T-helper 22 cell (primary cell): ENCODE data around the gene EPS8L3.

Source experiments
- DNase-seq: peaks from one replicate; pipeline ENCODE4 v3.0.0-alpha.2; 2020; ENCODE audit warnings: low read depth

Gene EPS8L3

GRCh38 chr1:109793089-109793485, 29.4 kb upstream of the EPS8L3 start:
- DNase-seq: no peak

GRCh38 chr1:109792056-109792831, 28.5 kb upstream of the EPS8L3 start:
- DNase-seq: no peak

- DNase-seq: no peak
These were observed 27.8 kb upstream of the EPS8L3 start for GRCh38 chr1:109791495-109792043.

DNA sequence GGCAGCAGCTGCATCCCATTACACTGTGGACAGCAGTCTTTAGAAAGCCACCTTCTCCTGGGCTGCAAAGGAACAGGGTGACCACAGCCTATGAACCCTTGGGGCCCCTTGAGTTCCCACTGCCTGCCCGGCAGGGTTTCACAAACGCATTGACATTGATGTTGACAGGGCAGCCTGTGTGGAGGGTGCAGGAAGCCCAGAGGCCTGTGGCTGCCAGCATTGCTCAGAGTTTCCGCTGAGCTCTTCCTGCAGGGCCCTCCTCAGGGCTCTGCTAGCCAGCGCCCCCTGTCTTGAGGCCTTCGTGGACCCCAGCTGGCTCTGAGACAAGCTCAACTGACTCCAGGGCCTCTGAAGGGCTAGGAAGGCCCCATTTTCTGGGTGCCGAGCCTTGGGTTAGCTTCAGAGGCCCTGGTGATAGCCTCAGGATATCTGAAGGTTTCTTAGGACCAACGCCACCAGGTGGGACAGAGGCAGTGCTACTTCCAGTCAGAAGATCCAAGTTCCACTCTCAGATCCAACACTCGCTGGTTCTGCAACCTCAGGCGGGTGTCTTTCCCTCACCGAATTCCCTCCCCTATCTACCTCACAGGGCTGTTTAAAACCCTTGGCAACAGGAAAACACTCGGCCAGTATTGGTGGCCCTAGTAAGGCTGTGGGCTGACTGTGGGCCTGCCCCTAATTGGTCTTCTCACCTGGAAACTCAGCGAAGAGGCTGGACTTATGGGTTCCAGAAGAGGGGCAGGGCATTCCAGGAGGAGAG, 27.2 kb upstream of the EPS8L3 start:
- peak; percentile 48 for DNase-seq

DNA sequence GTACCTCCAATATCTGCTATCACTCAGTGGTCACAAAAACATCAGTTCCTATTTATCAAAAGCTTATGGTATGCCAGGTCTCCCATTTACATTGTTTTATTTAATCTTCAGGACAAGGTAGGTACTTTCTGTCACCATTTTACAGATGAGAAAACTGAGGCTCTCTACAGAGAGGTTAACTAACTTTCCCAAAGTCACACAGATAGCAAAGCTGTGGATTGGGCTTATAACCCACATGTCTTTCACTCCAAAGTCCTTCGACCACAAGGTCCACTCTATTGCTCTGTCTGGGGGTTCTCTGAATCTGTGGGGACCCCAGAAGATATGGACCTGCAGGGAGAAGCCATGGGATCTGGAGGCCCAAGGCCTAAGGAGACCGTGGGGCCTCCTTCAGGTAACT, 26.6 kb upstream of the EPS8L3 start:
- DNase-seq: no peak

DNA sequence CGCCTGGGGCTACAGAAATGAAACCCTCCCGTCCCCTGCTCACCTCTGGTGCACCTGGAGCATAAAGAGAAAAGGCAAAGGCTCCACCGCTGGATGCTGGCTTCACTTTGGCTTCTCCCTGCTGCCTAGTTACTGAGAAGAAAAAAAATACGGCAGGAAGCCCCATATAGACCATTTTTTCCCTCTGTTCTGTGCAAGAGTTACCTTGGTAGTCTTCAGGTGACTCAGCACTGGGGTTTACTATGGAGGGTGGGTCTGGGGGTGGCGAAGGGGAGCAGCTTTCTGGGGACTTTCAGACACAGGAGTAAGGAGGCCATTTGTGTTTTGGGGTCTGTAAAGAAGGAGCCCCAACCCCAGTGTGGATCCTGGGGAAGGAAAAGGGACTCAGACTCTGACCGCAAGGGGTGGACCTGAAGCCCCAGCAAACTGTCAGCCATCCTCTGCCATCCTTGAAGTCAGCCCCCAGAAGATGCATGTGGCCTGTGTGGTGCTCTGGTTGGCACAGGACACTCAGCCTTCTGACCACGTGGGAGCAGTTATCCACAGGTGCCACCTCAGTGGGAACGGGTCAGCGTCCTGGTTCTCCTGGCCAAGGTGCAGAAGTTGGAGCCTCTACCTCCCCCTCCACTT, 25.9 kb upstream of the EPS8L3 start:
- no peak for DNase-seq

DNA sequence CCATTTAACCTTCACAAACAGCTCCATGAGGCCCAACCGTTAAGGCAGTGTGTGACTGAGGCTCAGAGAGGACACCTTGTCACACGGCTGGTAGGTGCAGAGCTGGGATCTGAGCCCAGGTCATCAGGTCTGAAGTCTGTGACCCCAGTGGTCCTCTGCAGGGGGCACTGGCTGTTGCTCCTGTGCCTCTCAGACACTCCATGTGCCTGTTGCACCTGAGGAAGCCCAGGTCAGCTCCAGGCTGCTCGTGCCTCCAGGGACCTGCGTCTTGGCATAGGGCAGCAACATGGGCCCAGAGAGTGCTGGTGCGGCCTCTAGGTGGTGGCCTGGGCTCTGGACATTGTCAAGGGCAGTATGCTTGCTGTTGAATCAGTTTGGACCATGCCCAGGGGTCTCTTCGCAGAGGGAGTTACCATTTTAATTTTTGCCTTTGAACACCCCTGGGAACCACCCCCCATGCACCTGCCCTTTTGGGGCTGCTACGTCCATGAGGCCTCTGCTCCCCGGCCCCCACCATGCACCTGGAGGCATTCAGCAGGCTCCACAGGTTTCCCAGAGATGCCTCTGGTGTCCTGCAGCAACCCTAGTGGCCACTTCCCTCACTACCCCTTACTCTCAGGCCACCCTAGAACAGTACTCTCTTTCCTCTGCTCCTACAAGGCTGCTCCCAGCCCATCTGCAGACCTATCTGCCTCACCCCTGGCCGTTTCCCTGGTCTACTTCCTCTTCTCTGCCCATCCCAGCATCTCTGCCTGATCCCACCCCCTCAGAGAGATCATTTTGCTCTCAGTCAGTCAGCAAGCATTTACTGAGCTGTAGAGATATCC, 25.2 kb upstream of the EPS8L3 start:
- DNase-seq: no peak

DNA sequence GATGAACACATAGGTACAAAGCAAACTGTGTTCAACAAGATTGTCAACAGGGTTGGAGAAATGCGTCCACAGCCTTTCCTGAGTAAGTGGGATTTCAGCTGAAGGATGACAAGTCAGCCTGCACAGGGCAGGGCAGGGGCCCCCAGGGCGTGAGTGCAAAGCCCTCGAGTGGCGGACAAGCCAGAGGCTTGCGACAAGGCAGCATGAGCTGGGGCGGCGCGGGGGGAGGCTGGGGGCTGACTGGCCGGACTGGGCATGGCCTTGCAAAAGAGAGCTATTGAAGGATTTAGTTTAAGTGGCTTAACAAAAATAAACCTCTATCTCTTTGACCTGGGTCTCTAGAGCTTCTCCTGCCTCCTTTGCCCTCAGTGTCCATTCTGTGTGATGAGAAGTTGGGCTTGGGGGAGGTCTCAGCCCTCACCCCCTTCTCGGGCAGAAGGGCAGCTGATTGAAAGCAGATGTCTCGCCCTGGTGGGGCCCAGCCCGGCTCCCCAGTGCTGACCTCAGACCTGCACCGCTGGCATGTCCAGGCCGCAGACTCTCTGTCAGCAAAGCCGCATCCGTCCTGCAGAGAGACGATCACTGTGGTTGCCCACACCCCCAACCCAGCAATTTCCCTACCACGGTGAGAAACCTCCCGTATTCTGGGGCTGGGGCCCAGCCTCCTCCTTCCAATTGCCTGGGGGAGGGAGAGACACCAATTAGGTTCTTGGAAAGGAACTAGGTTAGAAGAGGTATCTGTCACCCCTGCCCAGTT, 24.3 kb upstream of the EPS8L3 start:
- DNase-seq: no peak

DNA sequence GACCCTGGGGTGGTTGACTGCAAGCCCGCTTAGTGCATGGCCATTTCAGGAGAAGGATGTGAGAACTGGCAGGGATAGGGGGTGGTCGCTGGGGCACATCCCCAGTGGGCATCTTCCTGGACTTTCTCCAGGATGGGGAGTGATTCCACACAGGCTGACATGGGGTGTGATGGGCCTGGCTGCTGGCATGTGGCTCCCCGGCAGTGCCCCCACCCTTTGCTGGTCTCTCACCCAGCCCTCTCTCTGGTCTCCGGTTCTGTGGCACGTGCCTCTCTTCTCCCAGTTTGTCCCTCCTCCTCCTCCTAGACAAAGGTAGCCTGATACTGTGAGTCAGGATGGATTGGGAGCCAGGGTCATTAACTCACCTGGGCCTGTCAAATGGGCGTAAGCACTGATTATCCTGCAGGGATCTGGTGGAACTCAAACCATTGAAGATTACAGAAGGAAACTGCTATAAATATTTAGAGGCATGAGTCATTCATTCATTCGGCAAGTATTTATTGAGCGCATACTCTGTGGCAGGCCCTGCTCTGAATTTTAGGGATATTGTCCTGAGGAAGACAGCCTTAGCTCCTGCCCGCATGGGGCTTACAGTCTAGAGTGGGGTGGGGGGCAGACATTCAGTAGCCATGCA, 23.6 kb upstream of the EPS8L3 start:
- DNase-seq: no peak

GRCh38 chr1:109786531-109787021, 22.9 kb upstream of the EPS8L3 start:
- DNase-seq: no peak

DNA sequence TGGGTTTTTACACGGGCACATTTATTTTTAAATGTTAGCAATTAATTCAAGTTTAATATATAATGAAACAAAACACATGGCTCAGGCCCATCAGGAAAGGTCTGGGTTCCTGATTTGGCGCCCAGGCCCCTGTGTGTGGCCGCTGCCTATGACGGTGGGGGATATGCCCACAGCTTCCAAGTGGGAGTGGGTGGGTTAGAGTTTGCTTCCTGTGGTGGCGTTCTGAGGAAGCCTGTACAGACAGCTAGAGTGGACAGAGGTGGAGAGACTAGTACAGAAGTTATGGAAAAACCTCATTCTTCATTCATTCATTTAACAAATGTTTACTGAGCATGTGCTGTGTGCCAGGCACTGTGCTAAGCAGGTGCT, 22.4 kb upstream of the EPS8L3 start:
- no peak for DNase-seq

DNA sequence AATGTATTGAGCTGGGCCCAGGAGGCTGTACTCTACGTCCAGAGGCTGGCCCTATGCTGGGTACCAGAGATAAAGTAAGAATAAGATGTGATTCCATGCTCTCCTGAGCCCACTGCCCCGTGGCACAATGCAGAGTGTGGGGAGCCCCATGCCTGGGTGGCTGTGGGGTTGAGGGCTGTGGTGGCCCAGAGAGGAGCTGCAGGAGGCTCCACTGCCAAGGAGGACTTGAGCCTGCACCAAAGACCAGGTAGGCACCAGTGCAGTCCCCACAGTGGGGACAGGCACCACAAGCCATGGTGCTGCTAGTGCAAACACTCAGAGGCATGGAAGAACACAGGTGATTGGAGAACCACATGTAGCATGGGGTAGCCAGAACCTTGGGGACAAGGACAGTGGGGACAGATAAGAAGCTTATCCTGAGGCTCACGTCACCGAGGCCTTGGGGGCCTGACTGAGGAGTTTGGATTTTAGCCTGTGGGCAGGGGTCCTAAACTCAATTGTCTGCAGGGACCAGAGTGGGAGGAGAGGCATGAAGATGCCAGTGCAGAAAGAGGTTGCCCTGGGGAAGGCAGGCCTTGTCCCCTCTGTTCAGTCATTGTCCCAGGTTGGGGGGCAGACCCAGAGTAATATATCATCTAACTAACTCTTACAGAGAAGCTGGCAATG, 21.9 kb upstream of the EPS8L3 start:
- no peak for DNase-seq

- DNase-seq: no peak
These were observed 21.0 kb upstream of the EPS8L3 start for GRCh38 chr1:109784551-109785252.

- DNase-seq: no peak
These were observed 19.7 kb upstream of the EPS8L3 start for GRCh38 chr1:109783436-109783835.

DNA sequence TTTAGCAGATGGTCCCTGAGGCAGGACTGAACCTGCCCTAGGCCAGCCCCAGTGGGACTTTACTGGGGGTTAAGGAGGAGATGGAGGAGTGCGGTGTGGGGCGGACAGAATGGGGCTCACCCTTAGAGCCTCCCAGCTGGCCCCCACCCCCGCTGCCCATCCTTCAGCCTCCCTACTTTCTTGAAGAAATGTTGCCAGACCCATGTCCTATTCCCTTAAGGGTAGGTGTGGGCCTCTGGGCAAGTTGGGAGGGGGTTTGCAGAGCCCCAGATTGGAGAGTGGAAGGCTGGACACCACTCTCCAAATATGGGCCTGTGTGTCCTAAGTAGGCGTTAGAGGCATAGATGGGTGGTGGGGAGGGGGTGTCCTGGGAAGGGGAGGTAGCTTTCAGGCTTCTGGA, 19.2 kb upstream of the EPS8L3 start:
- DNase-seq: no peak

GRCh38 chr1:109782514-109782913, 18.8 kb upstream of the EPS8L3 start:
- no peak for DNase-seq

- no peak for DNase-seq
These were observed 18.1 kb upstream of the EPS8L3 start for GRCh38 chr1:109781806-109782205.

DNA sequence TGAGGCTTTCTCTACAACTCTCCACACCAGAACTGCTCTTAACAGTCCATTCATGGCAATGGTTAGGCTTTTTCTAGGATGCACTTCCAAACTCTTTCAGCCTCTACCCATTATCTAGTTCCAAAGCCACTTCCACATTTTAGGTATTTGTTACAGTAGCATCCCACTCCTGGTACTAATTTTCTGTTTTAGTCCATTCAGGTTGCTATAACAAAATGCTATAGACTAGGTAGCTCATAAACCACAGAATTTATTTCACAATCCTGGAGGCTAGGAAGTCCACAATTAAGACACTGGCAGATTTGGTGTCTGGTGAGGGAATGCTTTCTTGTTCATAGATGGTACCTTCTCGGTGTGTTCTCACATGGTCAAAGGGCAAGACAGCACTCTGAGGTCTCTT, 17.3 kb upstream of the EPS8L3 start:
- no peak for DNase-seq

DNA sequence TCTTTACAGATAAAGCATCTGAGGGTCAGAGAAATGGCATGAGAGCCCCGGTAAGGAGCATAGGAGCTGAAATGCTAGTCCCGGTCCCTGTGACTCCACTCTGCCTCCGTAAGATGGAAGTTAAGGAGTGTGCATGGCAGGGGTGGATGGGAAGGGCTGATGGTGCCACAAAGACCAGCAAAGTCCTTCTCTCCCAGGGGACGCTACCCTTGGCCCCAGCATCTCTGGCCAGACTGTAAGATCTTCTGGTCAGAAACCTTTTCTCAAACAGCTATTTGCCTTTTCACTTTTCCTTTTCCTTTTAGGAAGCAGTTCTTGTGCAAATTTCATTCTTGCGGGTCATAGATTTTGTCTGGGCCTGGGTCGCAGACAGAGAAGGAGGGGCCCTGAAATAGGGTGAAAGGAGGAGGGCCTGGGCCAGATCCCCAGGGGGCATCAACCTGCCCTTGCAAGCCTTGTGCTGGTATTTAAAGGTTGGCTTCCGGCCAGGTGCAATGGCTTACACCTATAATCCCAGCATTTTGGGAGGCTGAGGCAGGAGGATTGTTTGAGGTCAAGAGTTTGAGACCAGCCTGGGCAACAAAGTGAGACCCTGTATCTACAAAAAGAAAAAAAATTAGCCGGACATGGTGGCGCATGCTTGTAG, 14.4 kb upstream of the EPS8L3 start:
- DNase-seq: no peak
